ENCODE data around the gene LDLRAP1.

The LDLRAP1 gene

GRCh38 chr1:25527946-25528595 is 15.3 kb upstream of the LDLRAP1 start:
- POLR2A ChIA-PET: no interaction called here
- TF ChIP-seq CTCF (IDR thresholded peaks at IDR 0.05; ENCODE audit: insufficient read depth, low read length, missing control alignments): no peak
- no peak for DNase-seq (ENCODE audit: low read depth, low spot score)
- CTCF ChIA-PET: interaction anchor here (1.4 kb wide), 1 partner anchor 7 kb away, joined by 6 read pairs; no protein-coding TSS in a partner anchor
- H3K4me3 ChIP-seq (ENCODE audit: low read depth, low read length): no peak overlapping the region

GRCh38 chr1:25528881-25529517 is 14.4 kb upstream of the LDLRAP1 start:
- DNase-seq (ENCODE audit: low read depth, low spot score): no peak
- ChIA-PET POLR2A (no interaction called here), CTCF (interaction anchor here (1.4 kb wide), 1 partner anchor 8 kb away, joined by 6 read pairs; no protein-coding TSS in a partner anchor)
- TF ChIP-seq CTCF (IDR thresholded peaks at IDR 0.05; ENCODE audit: insufficient read depth, low read length, missing control alignments): no peak
- H3K4me3 ChIP-seq (ENCODE audit: low read depth, low read length): no peak overlapping the region

- no peak for TF ChIP-seq CTCF (IDR thresholded peaks at IDR 0.05; ENCODE audit: insufficient read depth, low read length, missing control alignments)
- POLR2A ChIA-PET: no interaction called here
- H3K4me3 ChIP-seq (ENCODE audit: low read depth, low read length): no peak overlapping the region
- DNase-seq (ENCODE audit: low read depth, low spot score): no peak
- CTCF ChIA-PET: interaction anchor here (1.4 kb wide), 1 partner anchor 9 kb away, joined by 6 read pairs; no protein-coding TSS in a partner anchor
Observed at GRCh38 chr1:25529518-25530185, 13.8 kb upstream of the LDLRAP1 start.

GRCh38 chr1:25530186-25531081 is 13.0 kb upstream of the LDLRAP1 start:
- TF ChIP-seq CTCF (IDR thresholded peaks at IDR 0.05; ENCODE audit: insufficient read depth, low read length, missing control alignments): no peak
- CTCF ChIA-PET: interaction anchor here (1.0 kb wide), 1 partner anchor 10 kb away, joined by 3 read pairs; no protein-coding TSS in a partner anchor
- H3K4me3 ChIP-seq (ENCODE audit: low read depth, low read length): no peak overlapping the region
- POLR2A ChIA-PET: no interaction called here
- no peak for DNase-seq (ENCODE audit: low read depth, low spot score)

- no peak overlapping the region for H3K4me3 ChIP-seq (ENCODE audit: low read depth, low read length)
- ChIA-PET POLR2A (no interaction called here), CTCF (interaction anchor here (0.6 to 1.0 kb wide), 2 partner anchors 10 kb away, joined by 3 read pairs; no protein-coding TSS in a partner anchor)
- no peak for TF ChIP-seq CTCF (IDR thresholded peaks at IDR 0.05; ENCODE audit: insufficient read depth, low read length, missing control alignments)
- DNase-seq (ENCODE audit: low read depth, low spot score): no peak
Observed at GRCh38 chr1:25531082-25531461, 12.3 kb upstream of the LDLRAP1 start.
